Ishikawa (cell line): ENCODE results near the gene DHRS1.

Experiments
- EGR1 ChIP-seq: IDR thresholded peaks from 2 replicates; pipeline ENCODE4 v1.6.1; 2012
- EP300 ChIP-seq: IDR thresholded peaks from 2 replicates; pipeline ENCODE4 v1.6.1; 2012; ENCODE audit warnings: borderline replicate concordance
- NFIC ChIP-seq: IDR thresholded peaks from 2 replicates; pipeline ENCODE4 v1.6.1; 2012
- RAD21 ChIP-seq: IDR thresholded peaks from 2 replicates; pipeline ENCODE4 v1.6.1; 2012; ENCODE audit warnings: low read depth
- YY1 ChIP-seq: IDR thresholded peaks from 2 replicates; pipeline ENCODE4 v1.6.1; 2012; ENCODE audit warnings: low read depth
- TF ChIP-seq, protein P1 (sequence below): IDR thresholded peaks from 2 replicates; pipeline ENCODE4 v1.6.1; 2012
- TF ChIP-seq, protein P2 (sequence below): IDR thresholded peaks from 2 replicates; pipeline ENCODE4 v1.6.1; 2012
- TF ChIP-seq, protein P3 (sequence below): IDR thresholded peaks from 2 replicates; pipeline ENCODE4 v1.6.1; 2012; ENCODE audit warnings: low read depth, mild to moderate bottlenecking

DNA sequence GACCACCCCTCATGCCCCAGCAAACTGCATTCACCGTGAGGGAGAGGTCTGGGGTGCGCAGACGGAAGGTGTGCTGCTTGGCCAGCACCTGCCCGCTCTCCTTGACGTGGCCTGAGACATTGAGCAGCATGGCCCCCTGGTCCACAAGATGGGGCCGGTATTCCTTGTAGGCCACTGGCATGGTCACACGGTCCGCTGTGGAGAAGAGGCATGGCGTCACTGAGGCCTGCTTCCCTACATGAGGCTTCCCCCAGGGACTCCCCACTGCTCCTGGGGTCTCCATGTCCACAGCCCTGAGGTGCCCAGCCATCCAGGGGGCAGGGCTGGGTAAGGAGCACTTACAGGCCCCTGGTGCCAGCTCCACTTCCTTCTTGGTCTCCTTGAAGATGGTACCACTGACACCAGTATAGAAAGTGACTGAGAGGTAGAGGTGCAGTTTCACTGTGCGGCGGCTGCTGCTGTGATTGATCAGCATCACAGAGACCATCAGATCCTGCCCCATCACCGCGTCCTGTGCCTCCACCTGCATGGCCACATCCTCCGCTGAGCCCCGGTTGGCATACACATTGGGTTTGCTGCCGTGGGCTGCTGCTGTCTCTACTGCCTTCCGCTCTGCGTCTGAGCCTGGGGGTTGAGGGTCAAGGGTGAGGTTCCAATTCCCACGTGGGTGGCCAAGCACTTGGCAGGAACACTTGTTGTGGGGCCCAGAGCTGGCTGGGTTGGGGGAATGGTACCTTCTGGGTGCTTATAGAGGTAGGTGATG lies 44.8 kb downstream of the DHRS1 start:
- TF ChIP-seq RAD21, result no peak
- TF ChIP-seq, protein P1, sequence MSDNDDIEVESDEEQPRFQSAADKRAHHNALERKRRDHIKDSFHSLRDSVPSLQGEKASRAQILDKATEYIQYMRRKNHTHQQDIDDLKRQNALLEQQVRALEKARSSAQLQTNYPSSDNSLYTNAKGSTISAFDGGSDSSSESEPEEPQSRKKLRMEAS, result no peak
- TF ChIP-seq, protein P2, sequence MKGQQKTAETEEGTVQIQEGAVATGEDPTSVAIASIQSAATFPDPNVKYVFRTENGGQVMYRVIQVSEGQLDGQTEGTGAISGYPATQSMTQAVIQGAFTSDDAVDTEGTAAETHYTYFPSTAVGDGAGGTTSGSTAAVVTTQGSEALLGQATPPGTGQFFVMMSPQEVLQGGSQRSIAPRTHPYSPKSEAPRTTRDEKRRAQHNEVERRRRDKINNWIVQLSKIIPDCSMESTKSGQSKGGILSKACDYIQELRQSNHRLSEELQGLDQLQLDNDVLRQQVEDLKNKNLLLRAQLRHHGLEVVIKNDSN, result no peak
- TF ChIP-seq, protein P3, sequence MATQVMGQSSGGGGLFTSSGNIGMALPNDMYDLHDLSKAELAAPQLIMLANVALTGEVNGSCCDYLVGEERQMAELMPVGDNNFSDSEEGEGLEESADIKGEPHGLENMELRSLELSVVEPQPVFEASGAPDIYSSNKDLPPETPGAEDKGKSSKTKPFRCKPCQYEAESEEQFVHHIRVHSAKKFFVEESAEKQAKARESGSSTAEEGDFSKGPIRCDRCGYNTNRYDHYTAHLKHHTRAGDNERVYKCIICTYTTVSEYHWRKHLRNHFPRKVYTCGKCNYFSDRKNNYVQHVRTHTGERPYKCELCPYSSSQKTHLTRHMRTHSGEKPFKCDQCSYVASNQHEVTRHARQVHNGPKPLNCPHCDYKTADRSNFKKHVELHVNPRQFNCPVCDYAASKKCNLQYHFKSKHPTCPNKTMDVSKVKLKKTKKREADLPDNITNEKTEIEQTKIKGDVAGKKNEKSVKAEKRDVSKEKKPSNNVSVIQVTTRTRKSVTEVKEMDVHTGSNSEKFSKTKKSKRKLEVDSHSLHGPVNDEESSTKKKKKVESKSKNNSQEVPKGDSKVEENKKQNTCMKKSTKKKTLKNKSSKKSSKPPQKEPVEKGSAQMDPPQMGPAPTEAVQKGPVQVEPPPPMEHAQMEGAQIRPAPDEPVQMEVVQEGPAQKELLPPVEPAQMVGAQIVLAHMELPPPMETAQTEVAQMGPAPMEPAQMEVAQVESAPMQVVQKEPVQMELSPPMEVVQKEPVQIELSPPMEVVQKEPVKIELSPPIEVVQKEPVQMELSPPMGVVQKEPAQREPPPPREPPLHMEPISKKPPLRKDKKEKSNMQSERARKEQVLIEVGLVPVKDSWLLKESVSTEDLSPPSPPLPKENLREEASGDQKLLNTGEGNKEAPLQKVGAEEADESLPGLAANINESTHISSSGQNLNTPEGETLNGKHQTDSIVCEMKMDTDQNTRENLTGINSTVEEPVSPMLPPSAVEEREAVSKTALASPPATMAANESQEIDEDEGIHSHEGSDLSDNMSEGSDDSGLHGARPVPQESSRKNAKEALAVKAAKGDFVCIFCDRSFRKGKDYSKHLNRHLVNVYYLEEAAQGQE, result no peak
- TF ChIP-seq EP300, result no peak
- TF ChIP-seq YY1, result no peak
- no peak for TF ChIP-seq NFIC
- no peak for TF ChIP-seq EGR1
